ENCODE data around the gene POU6F1. TPM values are rescaled to one million over a fixed set of nuclear protein-coding genes. Genes with fewer than 3 reads are reported as not detected.

POU6F1 gene
- total and polyA plus RNA-seq, 2 of the 8 experiments (the other 6 are each of a cell fraction or from before 2014, with no cell fraction given): 5.6 to 8.7 TPM

DNA sequence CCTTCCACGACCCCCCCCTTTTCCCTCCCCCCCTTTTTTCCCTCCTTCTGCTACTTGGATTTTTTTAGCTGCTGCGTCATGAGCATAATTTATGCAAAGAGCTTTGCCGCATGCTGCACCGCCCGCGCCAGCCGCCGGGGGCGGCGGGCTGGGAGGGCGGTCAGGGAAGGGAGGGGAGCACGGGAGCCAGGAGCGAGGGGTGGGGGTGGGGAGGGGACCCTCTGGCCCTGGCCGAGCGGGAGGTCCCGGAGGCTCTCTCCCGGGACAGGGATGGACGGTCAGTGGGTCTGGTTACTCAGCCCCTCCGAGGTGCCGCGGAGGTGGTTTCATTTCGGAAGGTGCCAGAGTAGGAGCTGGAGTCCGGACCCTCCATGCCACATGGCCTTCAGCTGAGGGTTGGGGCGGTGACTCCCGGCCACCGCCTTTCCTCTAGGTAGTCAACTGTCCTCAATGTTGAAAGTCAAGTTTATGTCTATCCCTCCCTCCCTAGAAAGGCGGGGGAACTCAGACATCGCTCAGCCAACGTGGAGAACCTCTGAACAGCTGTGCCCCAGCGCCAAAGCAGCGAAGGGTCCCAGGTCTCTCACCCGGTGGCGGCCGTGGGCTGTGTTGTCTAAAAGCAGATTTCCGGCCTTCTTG lies at the start of gene POU6F1 (continued):
- TF ChIP-seq SIN3A (conservative IDR thresholded peaks at IDR 0.05 in 1 of 2, IDR thresholded peaks at IDR 0.05 in 1 of 2; ENCODE audit: low read depth in 1 of 2, low read length in 2 of 2): peak in 1 of 2 experiments; percentile 34; a peak in 1 of 4 replicates
- no peak for TF ChIP-seq ATF3 (IDR thresholded peaks at IDR 0.05; ENCODE audit: insufficient read depth, low read depth, low read length)
- TF ChIP-seq NRF1 (IDR thresholded peaks at IDR 0.05; ENCODE audit: low read depth, low read length): no peak
- TF ChIP-seq SP2 (IDR thresholded peaks at IDR 0.05; ENCODE audit: low read length): no peak
- TF ChIP-seq, protein P1, sequence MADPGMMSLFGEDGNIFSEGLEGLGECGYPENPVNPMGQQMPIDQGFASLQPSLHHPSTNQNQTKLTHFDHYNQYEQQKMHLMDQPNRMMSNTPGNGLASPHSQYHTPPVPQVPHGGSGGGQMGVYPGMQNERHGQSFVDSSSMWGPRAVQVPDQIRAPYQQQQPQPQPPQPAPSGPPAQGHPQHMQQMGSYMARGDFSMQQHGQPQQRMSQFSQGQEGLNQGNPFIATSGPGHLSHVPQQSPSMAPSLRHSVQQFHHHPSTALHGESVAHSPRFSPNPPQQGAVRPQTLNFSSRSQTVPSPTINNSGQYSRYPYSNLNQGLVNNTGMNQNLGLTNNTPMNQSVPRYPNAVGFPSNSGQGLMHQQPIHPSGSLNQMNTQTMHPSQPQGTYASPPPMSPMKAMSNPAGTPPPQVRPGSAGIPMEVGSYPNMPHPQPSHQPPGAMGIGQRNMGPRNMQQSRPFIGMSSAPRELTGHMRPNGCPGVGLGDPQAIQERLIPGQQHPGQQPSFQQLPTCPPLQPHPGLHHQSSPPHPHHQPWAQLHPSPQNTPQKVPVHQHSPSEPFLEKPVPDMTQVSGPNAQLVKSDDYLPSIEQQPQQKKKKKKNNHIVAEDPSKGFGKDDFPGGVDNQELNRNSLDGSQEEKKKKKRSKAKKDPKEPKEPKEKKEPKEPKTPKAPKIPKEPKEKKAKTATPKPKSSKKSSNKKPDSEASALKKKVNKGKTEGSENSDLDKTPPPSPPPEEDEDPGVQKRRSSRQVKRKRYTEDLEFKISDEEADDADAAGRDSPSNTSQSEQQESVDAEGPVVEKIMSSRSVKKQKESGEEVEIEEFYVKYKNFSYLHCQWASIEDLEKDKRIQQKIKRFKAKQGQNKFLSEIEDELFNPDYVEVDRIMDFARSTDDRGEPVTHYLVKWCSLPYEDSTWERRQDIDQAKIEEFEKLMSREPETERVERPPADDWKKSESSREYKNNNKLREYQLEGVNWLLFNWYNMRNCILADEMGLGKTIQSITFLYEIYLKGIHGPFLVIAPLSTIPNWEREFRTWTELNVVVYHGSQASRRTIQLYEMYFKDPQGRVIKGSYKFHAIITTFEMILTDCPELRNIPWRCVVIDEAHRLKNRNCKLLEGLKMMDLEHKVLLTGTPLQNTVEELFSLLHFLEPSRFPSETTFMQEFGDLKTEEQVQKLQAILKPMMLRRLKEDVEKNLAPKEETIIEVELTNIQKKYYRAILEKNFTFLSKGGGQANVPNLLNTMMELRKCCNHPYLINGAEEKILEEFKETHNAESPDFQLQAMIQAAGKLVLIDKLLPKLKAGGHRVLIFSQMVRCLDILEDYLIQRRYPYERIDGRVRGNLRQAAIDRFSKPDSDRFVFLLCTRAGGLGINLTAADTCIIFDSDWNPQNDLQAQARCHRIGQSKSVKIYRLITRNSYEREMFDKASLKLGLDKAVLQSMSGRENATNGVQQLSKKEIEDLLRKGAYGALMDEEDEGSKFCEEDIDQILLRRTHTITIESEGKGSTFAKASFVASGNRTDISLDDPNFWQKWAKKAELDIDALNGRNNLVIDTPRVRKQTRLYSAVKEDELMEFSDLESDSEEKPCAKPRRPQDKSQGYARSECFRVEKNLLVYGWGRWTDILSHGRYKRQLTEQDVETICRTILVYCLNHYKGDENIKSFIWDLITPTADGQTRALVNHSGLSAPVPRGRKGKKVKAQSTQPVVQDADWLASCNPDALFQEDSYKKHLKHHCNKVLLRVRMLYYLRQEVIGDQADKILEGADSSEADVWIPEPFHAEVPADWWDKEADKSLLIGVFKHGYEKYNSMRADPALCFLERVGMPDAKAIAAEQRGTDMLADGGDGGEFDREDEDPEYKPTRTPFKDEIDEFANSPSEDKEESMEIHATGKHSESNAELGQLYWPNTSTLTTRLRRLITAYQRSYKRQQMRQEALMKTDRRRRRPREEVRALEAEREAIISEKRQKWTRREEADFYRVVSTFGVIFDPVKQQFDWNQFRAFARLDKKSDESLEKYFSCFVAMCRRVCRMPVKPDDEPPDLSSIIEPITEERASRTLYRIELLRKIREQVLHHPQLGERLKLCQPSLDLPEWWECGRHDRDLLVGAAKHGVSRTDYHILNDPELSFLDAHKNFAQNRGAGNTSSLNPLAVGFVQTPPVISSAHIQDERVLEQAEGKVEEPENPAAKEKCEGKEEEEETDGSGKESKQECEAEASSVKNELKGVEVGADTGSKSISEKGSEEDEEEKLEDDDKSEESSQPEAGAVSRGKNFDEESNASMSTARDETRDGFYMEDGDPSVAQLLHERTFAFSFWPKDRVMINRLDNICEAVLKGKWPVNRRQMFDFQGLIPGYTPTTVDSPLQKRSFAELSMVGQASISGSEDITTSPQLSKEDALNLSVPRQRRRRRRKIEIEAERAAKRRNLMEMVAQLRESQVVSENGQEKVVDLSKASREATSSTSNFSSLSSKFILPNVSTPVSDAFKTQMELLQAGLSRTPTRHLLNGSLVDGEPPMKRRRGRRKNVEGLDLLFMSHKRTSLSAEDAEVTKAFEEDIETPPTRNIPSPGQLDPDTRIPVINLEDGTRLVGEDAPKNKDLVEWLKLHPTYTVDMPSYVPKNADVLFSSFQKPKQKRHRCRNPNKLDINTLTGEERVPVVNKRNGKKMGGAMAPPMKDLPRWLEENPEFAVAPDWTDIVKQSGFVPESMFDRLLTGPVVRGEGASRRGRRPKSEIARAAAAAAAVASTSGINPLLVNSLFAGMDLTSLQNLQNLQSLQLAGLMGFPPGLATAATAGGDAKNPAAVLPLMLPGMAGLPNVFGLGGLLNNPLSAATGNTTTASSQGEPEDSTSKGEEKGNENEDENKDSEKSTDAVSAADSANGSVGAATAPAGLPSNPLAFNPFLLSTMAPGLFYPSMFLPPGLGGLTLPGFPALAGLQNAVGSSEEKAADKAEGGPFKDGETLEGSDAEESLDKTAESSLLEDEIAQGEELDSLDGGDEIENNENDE (IDR thresholded peaks at IDR 0.05; ENCODE audit: insufficient replicate concordance, low read length): no peak
- peak; percentile 71 for TF ChIP-seq ASH2L (IDR thresholded peaks at IDR 0.05; ENCODE audit: low read length)
- TF ChIP-seq E2F6 (IDR thresholded peaks at IDR 0.05): peak; percentile 31; the same call in 1 of the 2 replicates
- no peak for TF ChIP-seq NANOG (IDR thresholded peaks at IDR 0.05; ENCODE audit: insufficient read depth, low read depth, low read length, poor library complexity, severe bottlenecking)
- TF ChIP-seq BRCA1 (IDR thresholded peaks at IDR 0.05; ENCODE audit: low read depth, low read length): no peak

All from H1 (cell line).